ENCODE measurements around the gene PNPLA3.

DNA sequence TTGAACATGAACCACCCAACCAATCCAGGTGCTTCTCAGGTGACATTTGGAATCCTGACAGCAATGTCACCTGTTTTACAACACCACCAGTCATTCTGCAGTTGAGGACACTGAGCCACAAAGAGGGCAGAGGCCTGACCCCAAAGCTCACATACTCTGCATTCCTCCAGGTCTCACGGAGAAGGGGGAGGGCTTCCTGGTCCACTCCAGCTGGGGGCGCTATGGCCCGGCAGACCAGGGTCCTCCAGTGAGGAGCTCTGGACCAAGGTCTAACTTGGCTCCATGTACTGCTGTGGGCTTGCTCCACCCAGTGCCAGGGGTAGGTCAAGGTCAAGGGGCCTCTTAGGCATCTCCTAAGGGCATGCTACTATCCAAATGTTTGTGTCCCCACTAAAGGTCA, 1.5 kb upstream of the PNPLA3 start:
- TF ChIP-seq, protein P1, sequence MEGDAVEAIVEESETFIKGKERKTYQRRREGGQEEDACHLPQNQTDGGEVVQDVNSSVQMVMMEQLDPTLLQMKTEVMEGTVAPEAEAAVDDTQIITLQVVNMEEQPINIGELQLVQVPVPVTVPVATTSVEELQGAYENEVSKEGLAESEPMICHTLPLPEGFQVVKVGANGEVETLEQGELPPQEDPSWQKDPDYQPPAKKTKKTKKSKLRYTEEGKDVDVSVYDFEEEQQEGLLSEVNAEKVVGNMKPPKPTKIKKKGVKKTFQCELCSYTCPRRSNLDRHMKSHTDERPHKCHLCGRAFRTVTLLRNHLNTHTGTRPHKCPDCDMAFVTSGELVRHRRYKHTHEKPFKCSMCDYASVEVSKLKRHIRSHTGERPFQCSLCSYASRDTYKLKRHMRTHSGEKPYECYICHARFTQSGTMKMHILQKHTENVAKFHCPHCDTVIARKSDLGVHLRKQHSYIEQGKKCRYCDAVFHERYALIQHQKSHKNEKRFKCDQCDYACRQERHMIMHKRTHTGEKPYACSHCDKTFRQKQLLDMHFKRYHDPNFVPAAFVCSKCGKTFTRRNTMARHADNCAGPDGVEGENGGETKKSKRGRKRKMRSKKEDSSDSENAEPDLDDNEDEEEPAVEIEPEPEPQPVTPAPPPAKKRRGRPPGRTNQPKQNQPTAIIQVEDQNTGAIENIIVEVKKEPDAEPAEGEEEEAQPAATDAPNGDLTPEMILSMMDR (conservative IDR thresholded peaks at IDR 0.05; ENCODE audit: low read length) = no peak; the same call in 1 of the 2 replicates
- no peak for TF ChIP-seq EZH2phosphoT487 (IDR thresholded peaks at IDR 0.05; ENCODE audit: borderline replicate concordance)

Data from Loucy (cell line).